Glomerular visceral epithelial cell (primary cell): ENCODE measurements around the gene FGF10.

Experiments
- DNase-seq: peaks from one replicate; pipeline ENCODE4 v3.0.0-alpha.2; 2016; ENCODE audit errors: extremely low spot score

FGF10 gene

DNA sequence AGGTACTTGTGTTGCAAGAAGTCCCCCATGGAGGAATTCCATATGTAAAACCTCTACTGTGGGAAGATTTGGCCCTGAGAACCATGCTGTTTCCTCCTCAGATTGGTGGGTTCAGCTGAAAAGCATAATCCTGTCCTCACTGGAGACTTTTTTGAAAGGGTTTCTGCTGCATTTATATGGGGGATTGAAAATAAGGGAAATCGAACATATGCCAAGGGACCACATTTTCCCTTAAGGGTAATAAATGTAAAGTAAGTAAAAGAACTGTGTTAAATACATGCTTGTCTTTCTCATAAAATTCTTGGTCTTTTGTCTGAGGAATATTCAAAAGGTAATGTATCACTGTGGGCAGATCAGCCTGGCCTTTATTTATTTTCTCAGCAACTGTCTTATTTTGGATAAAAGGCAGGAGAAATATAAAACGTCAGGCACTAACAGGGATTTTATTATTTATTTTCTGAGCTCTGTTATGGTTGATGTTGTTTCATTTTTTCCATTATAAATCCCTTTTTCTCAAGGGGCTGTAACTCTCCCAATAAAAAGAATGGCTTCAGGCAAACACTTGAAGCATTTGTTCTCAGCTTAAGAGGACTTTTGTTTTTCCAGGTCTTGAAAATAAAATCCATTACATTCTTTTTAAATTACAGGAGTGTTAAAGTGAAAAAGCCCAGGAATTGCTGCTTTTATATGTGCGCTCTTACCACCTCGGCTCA lies 131.4 kb downstream of the FGF10 start:
- DNase-seq = no peak

DNA sequence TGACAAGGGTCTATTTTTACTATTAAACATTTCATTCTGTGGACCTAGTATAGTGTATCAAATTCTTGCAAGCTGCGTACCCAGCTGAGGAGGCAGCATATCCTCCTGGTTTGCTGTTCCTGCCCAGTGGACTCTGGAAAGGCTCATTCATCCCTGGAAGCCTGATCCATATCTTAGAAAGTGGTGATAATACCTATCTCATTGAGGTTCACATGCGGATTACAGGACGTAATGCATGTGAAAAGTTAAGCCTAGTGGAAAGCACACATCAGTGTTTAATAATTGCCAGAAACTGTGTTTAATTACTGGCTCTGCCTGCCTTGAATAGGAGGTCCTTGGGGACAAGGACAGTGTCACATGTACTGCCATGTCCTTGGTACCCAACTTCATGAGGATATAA lies 132.0 kb downstream of the FGF10 start:
- no peak for DNase-seq
